Measurements from ENCODE around the gene FAM187B.

DNA sequence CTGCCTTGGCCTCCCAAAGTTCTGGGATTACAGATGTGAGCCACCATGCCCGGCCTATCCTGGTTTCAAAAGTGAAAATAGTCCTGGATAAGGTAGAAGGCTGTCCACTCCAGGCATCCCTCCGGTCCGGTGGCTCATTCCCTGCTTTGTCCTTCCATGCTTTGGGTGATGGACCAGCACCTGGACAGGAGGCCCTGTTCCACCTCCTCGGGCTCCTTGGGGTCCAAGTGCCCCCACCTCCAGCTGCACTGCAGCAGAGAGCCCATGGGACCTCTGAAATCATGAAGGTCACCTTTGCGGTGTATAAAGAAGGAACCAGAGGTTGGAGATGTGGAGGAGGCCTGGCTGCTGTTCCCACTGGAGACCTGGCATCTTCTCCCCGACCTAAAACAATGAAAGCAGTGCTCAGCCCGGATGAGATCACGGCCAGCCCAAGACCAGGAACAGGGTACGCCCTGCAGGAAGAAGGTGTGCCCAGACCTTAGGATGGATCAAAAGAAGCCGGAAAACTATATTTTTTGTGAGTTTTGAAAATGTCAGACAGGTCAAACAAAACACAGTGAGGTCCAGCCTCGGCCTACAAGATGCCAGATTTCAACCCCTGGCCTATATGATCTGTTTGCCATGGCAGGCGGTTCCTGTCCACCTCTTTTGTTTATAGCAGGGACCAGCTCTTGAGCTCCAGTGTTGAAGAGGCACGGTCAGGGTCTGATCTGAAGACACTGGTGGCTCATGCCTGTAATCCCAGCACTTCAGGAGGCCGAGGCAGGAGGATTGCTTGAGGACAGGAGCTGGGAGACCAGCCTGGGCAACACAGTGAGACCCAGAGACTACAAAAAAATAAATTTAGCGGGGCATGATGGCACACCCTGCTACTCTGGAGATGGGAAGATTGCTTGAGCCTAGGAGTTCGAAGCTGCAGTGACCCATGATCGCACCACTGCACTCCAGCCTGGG, 26.1 kb upstream of the FAM187B start:
- TF ChIP-seq EZH2 (IDR thresholded peaks at IDR 0.05; ENCODE audit: borderline replicate concordance, low read depth, low read length, poor library complexity, severe bottlenecking): no peak
- TF ChIP-seq, protein P1, sequence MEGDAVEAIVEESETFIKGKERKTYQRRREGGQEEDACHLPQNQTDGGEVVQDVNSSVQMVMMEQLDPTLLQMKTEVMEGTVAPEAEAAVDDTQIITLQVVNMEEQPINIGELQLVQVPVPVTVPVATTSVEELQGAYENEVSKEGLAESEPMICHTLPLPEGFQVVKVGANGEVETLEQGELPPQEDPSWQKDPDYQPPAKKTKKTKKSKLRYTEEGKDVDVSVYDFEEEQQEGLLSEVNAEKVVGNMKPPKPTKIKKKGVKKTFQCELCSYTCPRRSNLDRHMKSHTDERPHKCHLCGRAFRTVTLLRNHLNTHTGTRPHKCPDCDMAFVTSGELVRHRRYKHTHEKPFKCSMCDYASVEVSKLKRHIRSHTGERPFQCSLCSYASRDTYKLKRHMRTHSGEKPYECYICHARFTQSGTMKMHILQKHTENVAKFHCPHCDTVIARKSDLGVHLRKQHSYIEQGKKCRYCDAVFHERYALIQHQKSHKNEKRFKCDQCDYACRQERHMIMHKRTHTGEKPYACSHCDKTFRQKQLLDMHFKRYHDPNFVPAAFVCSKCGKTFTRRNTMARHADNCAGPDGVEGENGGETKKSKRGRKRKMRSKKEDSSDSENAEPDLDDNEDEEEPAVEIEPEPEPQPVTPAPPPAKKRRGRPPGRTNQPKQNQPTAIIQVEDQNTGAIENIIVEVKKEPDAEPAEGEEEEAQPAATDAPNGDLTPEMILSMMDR (conservative IDR thresholded peaks at IDR 0.05; ENCODE audit: low read depth, low read length): no peak

All from A673 (cell line).